PC-9 (cell line): ENCODE results near the gene CCL24.

Source experiments
- CTCF ChIP-seq: fragments of 200-600 bp; sonication (generic); conservative IDR thresholded peaks from 2 replicates; pipeline ENCODE4 v1.6.1; 2017; ENCODE audit warnings: mixed run types, antibody characterized with exemption, mild to moderate bottlenecking, moderate library complexity
- EZH2 ChIP-seq: fragments of 200-600 bp; sonication (generic); IDR thresholded peaks from 2 replicates; pipeline ENCODE4 v1.8.0; 2017; ENCODE audit warnings: antibody characterized with exemption, low read depth

- TF ChIP-seq CTCF = no peak
- no peak for TF ChIP-seq EZH2
Observed at GRCh38 chr7:75861636-75862035, 48.0 kb upstream of the CCL24 start.
